Measurements from ENCODE around the gene ZNF174.
A peak's percentile ranks its signal among the peaks of the same experiment; 100 is the strongest.

Gene ZNF174

GRCh38 chr16:3400779-3401688 is at the start of gene ZNF174, which contains the start of gene ZSCAN32:
TSS of gene ZNF174 (plus strand) at chr16:3401215. CDS start at chr16:3402005, 790 bp downstream.
TSS of gene ZSCAN32 (minus strand) at chr16:3401004. CDS start at chr16:3397557, 3,447 bp downstream.
- DNase-seq (ENCODE audit: low read depth in 1 of 2, low spot score in 1 of 2) = peak; percentile 90 to 99

GRCh38 chr16:3355589-3355988 is 45.4 kb upstream of the ZNF174 start, which contains the start of gene OR2C1:
TSS of gene OR2C1 (plus strand) at chr16:3355889. CDS start at chr16:3355941, 52 bp downstream.
- no peak for DNase-seq (ENCODE audit: low read depth in 1 of 2, low spot score in 1 of 2)

- DNase-seq (ENCODE audit: low read depth in 1 of 2, low spot score in 1 of 2) = no peak
These were observed 44.9 kb upstream of the ZNF174 start for GRCh38 chr16:3356118-3356517.

- no peak for DNase-seq (ENCODE audit: low read depth in 1 of 2, low spot score in 1 of 2)
These were observed 42.1 kb upstream of the ZNF174 start for GRCh38 chr16:3358871-3359270.

GRCh38 chr16:3362931-3363330 is 38.1 kb upstream of the ZNF174 start:
- DNase-seq (ENCODE audit: low read depth in 1 of 2, low spot score in 1 of 2) = no peak

- DNase-seq (ENCODE audit: low read depth in 1 of 2, low spot score in 1 of 2) = no peak
These were observed 37.2 kb upstream of the ZNF174 start for GRCh38 chr16:3363793-3364192.

GRCh38 chr16:3364774-3365427 is 36.1 kb upstream of the ZNF174 start:
- DNase-seq (ENCODE audit: low read depth in 1 of 2, low spot score in 1 of 2) = peak; percentile 59 to 86

- no peak for DNase-seq (ENCODE audit: low read depth in 1 of 2, low spot score in 1 of 2)
These were observed 31.9 kb upstream of the ZNF174 start for GRCh38 chr16:3369073-3369472.

- DNase-seq (ENCODE audit: low read depth in 1 of 2, low spot score in 1 of 2) = no peak
These were observed 25.3 kb upstream of the ZNF174 start for GRCh38 chr16:3375680-3376079.

GRCh38 chr16:3377917-3378316 is 23.1 kb upstream of the ZNF174 start:
- DNase-seq (ENCODE audit: low read depth in 1 of 2, low spot score in 1 of 2) = no peak

- no peak for DNase-seq (ENCODE audit: low read depth in 1 of 2, low spot score in 1 of 2)
These were observed 18.0 kb upstream of the ZNF174 start for GRCh38 chr16:3383045-3383448.

- no peak for DNase-seq (ENCODE audit: low read depth in 1 of 2, low spot score in 1 of 2)
These were observed 12.7 kb upstream of the ZNF174 start for GRCh38 chr16:3388325-3388724.

GRCh38 chr16:3389663-3390338 is 11.2 kb upstream of the ZNF174 start:
- no peak for DNase-seq (ENCODE audit: low read depth in 1 of 2, low spot score in 1 of 2)

GRCh38 chr16:3400446-3400778 is 603 bp upstream of the ZNF174 start:
- no peak for DNase-seq (ENCODE audit: low read depth in 1 of 2, low spot score in 1 of 2)

GRCh38 chr16:3401719-3402397 is 843 bp downstream of the ZNF174 start:
- no peak for DNase-seq (ENCODE audit: low read depth in 1 of 2, low spot score in 1 of 2)

GRCh38 chr16:3408561-3409197 is 7.7 kb downstream of the ZNF174 start:
- no peak for DNase-seq (ENCODE audit: low read depth in 1 of 2, low spot score in 1 of 2)

GRCh38 chr16:3413730-3414379 is 12.8 kb downstream of the ZNF174 start:
- DNase-seq (ENCODE audit: low read depth in 1 of 2, low spot score in 1 of 2) = no peak

GRCh38 chr16:3431779-3432219 is 30.8 kb downstream of the ZNF174 start:
- peak; percentile 24 to 63 for DNase-seq (ENCODE audit: low read depth in 1 of 2, low spot score in 1 of 2)

GRCh38 chr16:3434373-3434772 is 33.4 kb downstream of the ZNF174 start:
- no peak for DNase-seq (ENCODE audit: low read depth in 1 of 2, low spot score in 1 of 2)

- no peak for DNase-seq (ENCODE audit: low read depth in 1 of 2, low spot score in 1 of 2)
These were observed 38.6 kb downstream of the ZNF174 start for GRCh38 chr16:3439637-3440036.

Measured in activated CD4-positive, alpha-beta T cell treated with anti-CD3 and anti-CD28 coated beads, Interleukin-2, amount 50 U/mL, for 24 hours (primary cell).